GM18517 (cell line): ENCODE measurements around the gene ERLIN1.

Experiments
- ATAC-seq: cut with Tn5 transposase; IDR thresholded peaks from one replicate; pipeline ENCODE4 v1.9.1; 2021; ENCODE audit warnings: mild to moderate bottlenecking, moderate library complexity; ENCODE audit not compliant: unreplicated experiment

The ERLIN1 gene

GRCh38 chr10:100173035-100173434 lies 12.8 kb downstream of the ERLIN1 start:
- no peak for ATAC-seq

GRCh38 chr10:100172349-100172748 lies 13.5 kb downstream of the ERLIN1 start:
- no peak for ATAC-seq

DNA sequence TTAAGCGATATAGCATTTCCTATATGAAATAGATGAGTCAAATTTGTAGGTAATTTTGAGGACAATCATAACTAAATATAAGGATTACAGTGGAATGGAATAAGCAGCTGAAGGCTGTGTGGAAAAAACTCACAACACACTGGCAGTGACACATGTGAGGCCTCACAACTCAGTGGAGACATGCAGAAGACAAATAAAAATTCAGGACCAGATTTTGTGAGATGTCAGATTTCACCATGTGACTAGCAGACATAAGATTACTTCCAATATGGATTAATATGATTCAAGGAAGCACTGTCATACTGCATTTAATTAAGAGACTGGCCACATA lies 17.6 kb downstream of the ERLIN1 start:
- no peak for ATAC-seq

- ATAC-seq: no peak
These were observed 18.1 kb downstream of the ERLIN1 start for GRCh38 chr10:100167553-100168312.

GRCh38 chr10:100163704-100164621 lies 21.9 kb downstream of the ERLIN1 start:
- ATAC-seq: no peak

DNA sequence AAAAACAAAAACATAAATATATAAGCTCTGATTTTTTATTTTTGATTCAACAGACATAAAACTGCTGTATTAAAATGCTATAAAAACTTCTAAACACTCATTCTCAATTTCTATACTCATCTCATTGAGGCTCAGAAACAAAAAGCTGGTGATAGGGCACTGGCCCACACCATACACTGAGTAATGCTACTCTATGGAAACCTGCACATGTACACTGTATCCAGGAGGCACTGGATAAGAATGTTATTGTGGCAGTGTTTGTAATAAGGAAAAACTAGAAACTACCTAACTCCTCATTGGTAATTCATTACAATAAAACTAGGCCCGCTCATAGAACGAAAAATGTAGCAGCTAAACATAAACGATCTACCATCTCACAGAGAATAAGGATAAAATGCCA lies 23.1 kb downstream of the ERLIN1 start:
- no peak for ATAC-seq

DNA sequence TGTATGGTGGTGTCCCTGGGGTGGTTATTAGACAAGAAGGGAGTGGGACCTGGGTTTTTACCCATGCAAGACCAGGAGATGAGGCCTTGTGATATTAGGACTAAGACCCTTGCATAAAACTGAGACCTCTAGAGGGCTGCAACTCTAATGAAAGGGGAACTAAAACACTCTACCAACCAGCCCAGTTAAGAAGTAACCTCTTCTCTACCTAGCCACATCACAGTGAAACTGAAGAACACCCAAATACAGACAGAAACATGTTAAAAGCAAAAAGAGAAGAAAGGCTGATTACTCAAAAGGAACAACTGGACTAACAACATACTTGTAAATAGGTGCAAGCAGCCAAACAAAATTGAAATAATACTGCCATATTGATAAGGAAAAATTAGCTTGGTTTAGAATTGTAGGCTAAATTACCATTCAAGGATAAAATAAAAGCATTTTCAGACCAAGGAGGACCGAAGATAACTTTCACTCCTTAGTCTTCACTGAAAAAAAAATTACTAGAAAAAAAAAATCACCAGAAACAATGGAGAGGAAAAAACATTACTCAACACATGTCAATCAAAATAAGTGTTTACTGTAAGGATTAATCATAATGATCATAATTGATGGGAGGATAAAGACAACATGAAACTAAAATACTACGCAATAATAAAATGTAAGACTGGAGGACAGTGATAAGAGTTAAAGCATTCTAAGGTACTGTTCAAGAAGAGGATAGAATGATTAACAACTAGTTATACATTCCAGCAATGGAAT lies 27.6 kb downstream of the ERLIN1 start:
- peak; percentile 91 for ATAC-seq

DNA sequence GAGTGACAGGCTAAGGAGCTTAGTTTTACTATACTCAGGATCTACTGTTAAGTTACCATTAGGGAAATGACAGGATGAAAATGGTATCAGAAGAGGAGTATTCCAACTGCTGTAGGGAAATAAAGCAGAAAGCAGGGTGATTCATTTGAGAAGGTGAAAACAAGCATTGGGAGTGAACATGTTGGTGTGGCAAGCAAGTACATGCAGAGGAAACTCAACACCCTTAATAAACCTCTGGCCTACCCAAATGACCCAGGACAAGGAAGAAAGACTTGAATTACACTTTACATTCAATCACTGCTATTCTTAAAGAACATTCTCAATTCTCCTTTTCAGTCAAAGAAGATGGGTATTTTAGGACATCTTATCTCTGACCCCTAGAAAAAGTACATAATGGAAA lies 28.7 kb downstream of the ERLIN1 start:
- ATAC-seq: no peak

DNA sequence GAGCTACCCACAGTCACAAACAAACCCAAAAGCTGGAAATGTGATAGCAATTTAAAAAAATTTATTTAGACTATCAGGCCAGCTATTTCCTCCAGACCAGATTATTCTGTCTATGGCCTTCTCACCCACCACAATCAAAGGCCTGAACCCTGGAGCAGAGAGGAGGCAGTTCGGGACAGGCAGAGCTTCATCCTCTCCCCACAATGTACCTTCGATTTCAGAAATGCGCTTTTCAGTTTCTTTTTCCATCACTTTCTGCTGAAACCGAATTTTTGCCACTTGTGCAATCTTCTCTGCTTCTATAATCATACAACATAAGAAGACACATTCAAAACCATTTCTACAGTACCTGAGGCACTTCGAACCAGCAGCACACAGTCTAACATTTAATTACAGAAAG lies 29.9 kb downstream of the ERLIN1 start:
- no peak for ATAC-seq

GRCh38 chr10:100154666-100155065 lies 31.2 kb downstream of the ERLIN1 start:
- no peak for ATAC-seq

- no peak for ATAC-seq
These were observed 32.5 kb downstream of the ERLIN1 start for GRCh38 chr10:100153239-100153825.

- no peak for ATAC-seq
These were observed 34.0 kb downstream of the ERLIN1 start for GRCh38 chr10:100151723-100152300.

- no peak for ATAC-seq
These were observed 37.2 kb downstream of the ERLIN1 start for GRCh38 chr10:100148353-100149211.

DNA sequence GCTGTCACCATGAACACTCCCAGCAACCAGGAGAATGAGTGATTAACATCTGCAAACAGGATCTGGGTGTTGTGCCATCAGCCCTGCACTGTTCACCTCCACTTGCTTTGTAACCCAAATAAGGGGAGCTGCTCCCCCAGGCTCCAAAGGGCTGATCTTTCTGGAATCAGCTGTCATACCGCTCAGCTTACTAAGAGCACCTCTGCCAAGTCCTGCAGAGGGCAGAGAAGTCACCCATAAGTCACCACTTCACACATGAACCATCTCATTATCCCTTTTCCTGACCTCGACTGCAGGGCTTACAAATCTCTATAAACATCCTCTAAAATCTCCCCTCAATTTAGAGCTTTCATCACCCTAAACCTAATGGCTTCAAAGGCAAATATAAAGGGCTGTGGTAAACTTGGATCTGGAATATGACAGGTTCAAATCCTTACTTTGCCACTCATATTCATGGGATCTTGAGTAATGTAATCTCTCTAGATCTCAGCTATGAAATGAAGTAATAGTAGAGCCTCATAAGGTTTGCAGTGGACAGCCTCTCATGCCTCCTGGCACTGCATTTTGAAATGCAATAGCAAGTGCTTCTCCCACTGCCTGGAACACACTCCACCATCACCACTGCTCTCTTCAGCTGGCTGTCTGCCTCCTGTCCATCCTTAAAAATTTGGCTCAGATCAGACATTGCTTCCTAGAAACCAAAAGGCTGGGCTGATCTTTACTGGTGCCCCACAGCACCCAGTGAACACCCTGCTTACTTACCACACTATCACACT lies 38.8 kb downstream of the ERLIN1 start:
- no peak for ATAC-seq

- no peak for ATAC-seq
These were observed 39.4 kb downstream of the ERLIN1 start for GRCh38 chr10:100146398-100146797.

- no peak for ATAC-seq
These were observed 42.1 kb downstream of the ERLIN1 start for GRCh38 chr10:100143756-100144155.

DNA sequence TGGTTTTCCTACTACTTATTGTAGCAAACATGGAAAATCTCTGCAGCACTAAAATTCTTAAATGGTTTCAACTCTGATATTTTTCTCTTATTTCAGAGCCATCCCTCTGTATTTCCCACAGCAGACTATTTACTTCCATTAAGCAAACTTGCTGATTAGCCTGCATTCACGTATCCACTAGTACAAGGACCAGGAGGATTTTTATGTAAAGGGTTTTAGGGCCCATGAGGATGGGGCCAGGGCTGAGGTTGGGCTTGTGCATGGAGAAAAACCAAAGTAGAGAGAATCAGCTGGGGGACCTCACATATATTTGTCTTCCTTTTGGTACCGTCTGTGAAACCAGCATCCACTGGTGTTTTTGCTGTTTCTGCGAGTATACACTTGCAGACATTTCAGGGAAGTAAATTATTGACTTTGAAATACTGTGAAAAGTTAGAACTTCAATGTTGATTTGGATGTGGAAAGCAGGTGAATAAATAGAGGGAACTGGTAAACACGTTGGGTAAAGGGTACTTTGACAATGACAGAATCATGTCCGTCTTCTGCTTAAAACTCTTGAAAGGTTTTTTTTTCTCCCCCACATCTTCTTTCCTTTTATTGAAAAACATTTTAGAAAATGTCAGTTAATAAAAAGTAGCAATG lies 44.3 kb downstream of the ERLIN1 start:
- ATAC-seq: no peak

DNA sequence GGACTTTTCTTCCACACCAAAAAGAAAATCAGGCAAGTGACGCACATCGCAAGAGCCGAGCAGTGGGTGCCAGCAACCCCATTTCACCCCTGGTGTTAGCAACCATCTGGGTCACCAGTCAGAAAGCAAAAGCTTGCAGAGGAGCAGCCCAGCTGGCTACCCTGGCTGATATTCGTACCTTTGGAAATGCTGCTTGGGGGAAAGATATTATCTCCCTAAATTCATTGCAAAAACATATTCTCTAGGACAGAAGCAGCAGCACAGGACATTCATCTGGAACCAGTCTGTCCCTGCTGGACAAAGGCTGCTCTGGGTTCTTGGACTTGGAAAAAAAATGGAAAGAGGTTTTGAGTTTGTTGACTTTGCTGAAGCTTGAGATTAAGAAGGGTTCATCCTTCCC lies 45.8 kb downstream of the ERLIN1 start:
- ATAC-seq: no peak
